K562 (cell line): Measurements from ENCODE around the gene C20orf141. TPM values are rescaled to one million over a fixed set of nuclear protein-coding genes. Genes with fewer than 3 reads are reported as not detected.

ENCODE experiments used
- CBX3 ChIP-seq, 2 experiments: IDR thresholded peaks; 1 replicate in 1 of 2; 2 replicates in 1 of 2; pipeline ENCODE4 v1.6.1; 2012; ENCODE audit warnings: inconsistent platforms in 2 of 2, low read length in 2 of 2, borderline replicate concordance in 1 of 2, control low read depth in 1 of 2
- CCAR2 ChIP-seq: fragments of 200-400 bp; formaldehyde crosslinking; IDR thresholded peaks from 2 replicates; pipeline ENCODE4 v1.6.1; 2017; ENCODE audit warnings: mild to moderate bottlenecking, low read depth, low read length
- CTCFL ChIP-seq: IDR thresholded peaks from 2 replicates; pipeline ENCODE4 v1.6.1; 2011; ENCODE audit warnings: borderline replicate concordance, low read depth, mild to moderate bottlenecking, moderate library complexity, low read length; ENCODE audit not compliant: insufficient read depth, poor library complexity, severe bottlenecking
- DACH1 ChIP-seq: fragments of 450-650 bp; IDR thresholded peaks from 2 replicates; pipeline ENCODE4 v1.6.1; 2018; ENCODE audit not compliant: partially characterized antibody
- FOXK2 ChIP-seq, 2 experiments: fragments of 450-650 bp; IDR thresholded peaks in 1 of 2; conservative IDR thresholded peaks in 1 of 2; 2 replicates each; pipeline ENCODE4 v1.6.1; 2016; ENCODE audit warnings: low read depth in 2 of 2, mild to moderate bottlenecking in 1 of 2
- IRF2 ChIP-seq: sonication (generic); formaldehyde crosslinking; IDR thresholded peaks from 2 replicates; pipeline ENCODE4 v1.8.1; 2022; ENCODE audit warnings: mild to moderate bottlenecking, missing genetic modification reagents
- KLF1 ChIP-seq: fragments of 450-650 bp; IDR thresholded peaks from 2 replicates; pipeline ENCODE4 v1.6.1; 2016; ENCODE audit warnings: missing genetic modification characterization, missing compliant biosample characterization
- POLR2G ChIP-seq: fragments of 200-400 bp; formaldehyde crosslinking; IDR thresholded peaks from 2 replicates; pipeline ENCODE4 v1.6.1; 2017; ENCODE audit warnings: low read depth, mild to moderate bottlenecking, antibody characterized with exemption, low read length, moderate library complexity
- RB1 ChIP-seq: fragments of 450-650 bp; IDR thresholded peaks from 2 replicates; pipeline ENCODE4 v1.6.1; 2017; ENCODE audit warnings: low read depth, mild to moderate bottlenecking
- RBFOX2 ChIP-seq: fragments of 200-400 bp; formaldehyde crosslinking; IDR thresholded peaks from 2 replicates; pipeline ENCODE4 v1.6.1; 2017; ENCODE audit warnings: low read depth, mild to moderate bottlenecking, low read length, moderate library complexity
- SLC30A9 ChIP-seq: fragments of 250-450 bp; sonication (Bioruptor Pico); IDR thresholded peaks from 2 replicates; pipeline ENCODE4 v1.8.0; 2022; ENCODE audit warnings: mild to moderate bottlenecking, moderate library complexity
- TBP ChIP-seq: optimal IDR thresholded peaks from 2 replicates; pipeline ENCODE3; 2011; ENCODE audit warnings: low read depth, low read length, improper control_type of control experiment
- U2AF1 ChIP-seq: fragments of 200-400 bp; formaldehyde crosslinking; optimal IDR thresholded peaks from 2 replicates; pipeline ENCODE3; 2017; ENCODE audit warnings: mild to moderate bottlenecking, low read depth, low read length, moderate library complexity
- ZBTB9 ChIP-seq: fragments of 450-650 bp; formaldehyde crosslinking; IDR thresholded peaks from 2 replicates; pipeline ENCODE4 v1.4.0; 2020; ENCODE audit warnings: mild to moderate bottlenecking, moderate library complexity
- ZC3H11A ChIP-seq: IDR thresholded peaks from 2 replicates; pipeline ENCODE4 v1.6.1; 2012; ENCODE audit warnings: low read depth, low read length, improper control_type of control experiment
- ZNF184 ChIP-seq: sonication (generic); formaldehyde crosslinking; IDR thresholded peaks from 2 replicates; pipeline ENCODE4 v1.5.0; 2020; ENCODE audit warnings: missing genetic modification reagents
- ZNF24 ChIP-seq: fragments of 450-650 bp; IDR thresholded peaks from 2 replicates; pipeline ENCODE4 v1.6.1; 2016
- ZNF445 ChIP-seq: fragments of 250-450 bp; sonication (Bioruptor Pico); IDR thresholded peaks from 2 replicates; pipeline ENCODE4 v1.4.0; 2020; ENCODE audit warnings: low read depth, mild to moderate bottlenecking, moderate library complexity
- ZNF695 ChIP-seq: fragments of 450-650 bp; formaldehyde crosslinking; IDR thresholded peaks from 2 replicates; pipeline ENCODE4 v1.4.0; 2020; ENCODE audit warnings: mild to moderate bottlenecking, moderate library complexity
- ZNF780A ChIP-seq: fragments of 250-450 bp; sonication (Bioruptor Pico); IDR thresholded peaks from 2 replicates; pipeline ENCODE4 v1.5.0; 2021; ENCODE audit warnings: mild to moderate bottlenecking
- polyA plus RNA-seq, 8 experiments: library from polyadenylated mRNA; depleted of rRNA in 4 of 8; stranded (reverse) in 5 of 8; unstranded in 3 of 8; fragments of >200 nt; fragmentation: Nextera tagmentation in 2 of 8; fragmentation: Illumina TruSeq in 1 of 8; extraction: Ambion mirVana in 2 of 8; extraction: Trizol in 1 of 8; gene quantifications; 2 replicates each; pipeline versions ENCODE4 v1.2.1 to v1.2.3, GENCODE V29; 2011 to 2014; ENCODE audit warnings: inconsistent platforms in 1 of 8, missing spikeins in 1 of 8
- total RNA-seq, 7 experiments: library from RNA; depleted of rRNA in 6 of 7; stranded (reverse); fragments of >200 nt in 6 of 7; fragmentation: Illumina TruSeq in 2 of 7; extraction: Trizol in 2 of 7; gene quantifications; 2 replicates each; pipeline versions ENCODE4 v1.2.1 to v1.2.3, GENCODE V29; 2011 to 2021; ENCODE audit warnings: low replicate concordance in 1 of 7

The C20orf141 gene
- total and polyA plus RNA-seq, 9 of the 15 experiments (the other 6 are each of a cell fraction or from before 2014, with no cell fraction given): not detected

DNA sequence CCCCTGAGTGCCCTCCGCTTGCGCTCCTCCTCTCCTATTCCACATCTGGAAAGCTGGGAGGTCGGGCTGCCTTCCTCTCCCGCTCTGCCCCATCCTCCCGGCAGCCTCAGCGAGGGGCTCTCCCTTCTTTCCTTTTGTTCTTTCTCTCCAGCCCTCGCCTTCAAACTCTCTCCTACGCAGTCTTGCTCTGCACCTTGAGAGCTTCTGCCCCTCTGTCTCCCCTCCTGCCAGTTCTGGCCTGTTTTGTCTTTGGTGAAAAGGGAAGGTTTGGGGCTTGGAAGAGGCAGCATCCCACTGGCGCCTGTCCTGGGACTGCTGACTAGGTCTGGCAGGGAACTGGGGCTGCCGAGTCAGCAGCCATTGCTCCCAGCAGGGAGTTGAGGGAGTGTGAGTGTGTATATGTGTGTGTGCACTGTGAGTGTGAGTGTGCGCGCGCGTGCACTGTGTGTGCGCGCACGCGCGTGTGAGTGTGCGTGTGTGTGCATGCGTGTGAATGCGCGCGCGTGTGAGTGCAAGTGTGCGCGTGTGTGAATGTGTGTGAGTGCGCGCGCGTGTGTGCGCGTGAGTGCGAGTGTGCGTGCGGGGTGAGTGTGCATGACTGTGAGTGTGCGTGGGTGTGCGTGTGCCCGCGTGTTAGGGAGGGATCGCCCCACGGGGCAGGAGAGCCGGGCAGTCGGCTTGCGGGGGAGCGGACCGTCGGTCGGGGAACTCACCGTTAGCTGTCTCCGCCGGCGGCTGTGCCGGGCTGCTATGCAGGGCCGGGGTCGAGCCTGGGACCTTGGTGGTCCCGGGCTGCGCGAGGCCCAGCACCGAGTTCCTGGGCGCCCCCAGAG, 14.9 kb upstream of the C20orf141 start (continued):
- TF ChIP-seq ZNF695 (CRISPR knock-in tag) (no peak), ZBTB9 (CRISPR knock-in tag) (no peak), FOXK2 (conservative IDR thresholded peaks at IDR 0.05 in 1 of 2, IDR thresholded peaks at IDR 0.05 in 1 of 2; ENCODE audit: low read depth in 2 of 2) (no peak), SLC30A9 (no peak), KLF1 (tag) (no peak), POLR2G (no peak), ZNF184 (CRISPR knock-in tag) (no peak), RBFOX2 (no peak), DACH1 (no peak), ZNF445 (no peak), ZNF780A (CRISPR knock-in tag) (no peak), TBP (no peak), CCAR2 (no peak), ZC3H11A (no peak), ZNF24 (no peak), IRF2 (CRISPR knock-in tag) (0 out of 2 replicates have a peak, but pooled peaks have one; percentile 59), RB1 (0 out of 2 replicates have a peak, but pooled peaks have one; percentile 18), U2AF1 (no peak), CTCFL (no peak), CBX3 (IDR thresholded peaks at IDR 0.05; ENCODE audit: borderline replicate concordance in 1 of 2, low read length in 2 of 2) (no peak)
